ENCODE data around the gene PCNX4. TPM values are rescaled to one million over a fixed set of nuclear protein-coding genes. Genes with fewer than 3 reads are reported as not detected.
"Not testable (repeated sequence)": the region's sequence is repeated elsewhere in the genome, so short reads cannot be mapped to it uniquely, and the experiment has no call there.

The PCNX4 gene
- 29.2 TPM for total RNA-seq

DNA sequence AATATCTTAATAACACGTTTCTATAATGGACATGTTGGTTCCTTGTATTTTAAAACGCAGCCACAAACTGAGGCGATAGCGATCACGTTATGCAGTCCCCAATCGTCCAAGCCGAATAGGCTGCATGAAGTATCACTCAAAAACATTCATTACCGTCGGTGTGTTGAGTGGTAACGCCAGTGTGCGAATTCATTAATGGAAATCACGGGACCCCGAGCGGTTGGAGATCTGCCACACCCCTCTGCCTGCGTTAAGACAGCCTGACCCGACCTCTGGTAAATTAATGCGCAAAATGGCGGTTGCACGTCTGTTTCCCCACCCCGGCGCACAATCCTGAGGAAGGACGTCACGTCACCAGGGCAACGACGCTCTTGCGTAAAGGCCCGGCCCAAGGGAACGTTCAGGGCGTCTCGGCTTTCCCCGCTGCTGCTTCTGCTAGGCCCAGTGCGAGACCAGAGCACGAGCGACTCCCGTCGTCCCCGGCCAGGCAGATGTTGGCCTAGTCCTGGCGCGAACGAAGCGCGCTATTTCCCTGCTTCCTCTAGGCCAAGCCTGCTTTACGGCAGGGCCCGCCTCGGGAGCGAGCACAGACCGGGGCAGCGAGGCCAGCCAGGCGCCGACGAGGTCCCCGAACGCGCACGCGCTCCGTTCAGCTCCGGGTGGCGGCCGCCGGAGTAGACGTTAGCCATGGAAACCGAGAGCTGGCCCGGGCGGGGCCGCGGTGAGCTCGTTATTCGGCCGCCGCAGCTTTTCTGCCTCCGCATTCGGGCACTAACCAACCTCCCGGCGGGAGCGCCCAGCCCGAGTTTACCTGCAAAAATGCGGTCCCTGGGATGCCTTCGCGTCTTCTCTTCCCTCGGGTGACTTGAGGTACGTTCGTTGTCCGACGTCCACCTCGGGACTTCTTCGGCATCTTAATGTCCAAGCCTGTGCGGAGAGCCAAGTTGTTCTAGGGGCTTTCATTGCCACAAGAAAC lies at the start of gene PCNX4:
Gene PCNX4, plus strand, starts transcription at position 374 of the 976 bp plus-strand sequence. CDS start 15,716 bp downstream, outside the sequence.
- no peaks in the 10 kb centered on the region for H3K36me3 ChIP-seq (ENCODE audit: control insufficient read depth in 3 of 3, insufficient read depth in 3 of 3, low read length in 3 of 3)
- peak within 1 kb of the TSS; percentile 90 to 96 (median 94) for H3K9ac ChIP-seq (ENCODE audit: low read depth in 1 of 3, low read length in 3 of 3)
- peak within 1 kb of the TSS; percentile 99 for H3K27ac ChIP-seq (ENCODE audit: low read depth, low read length)
- peaks cover 24 to 33% (median 32%) of the 10 kb centered on the region in 3 donors for H3K4me1 ChIP-seq (ENCODE audit: control insufficient read depth in 3 of 3, insufficient read depth in 3 of 3, low read length in 3 of 3)
- H3K27me3 ChIP-seq (ENCODE audit: control insufficient read depth in 3 of 3, insufficient read depth in 3 of 3, low read length in 3 of 3) = no peaks in the 10 kb centered on the region
- H3K4me3 ChIP-seq (ENCODE audit: low read length in 3 of 3) = peak within 1 kb of the TSS; percentile 86 to 93 (median 93)
- no peaks in the 10 kb centered on the region for H3K9me3 ChIP-seq (ENCODE audit: control insufficient read depth in 3 of 3, low read length in 3 of 3)

DNA sequence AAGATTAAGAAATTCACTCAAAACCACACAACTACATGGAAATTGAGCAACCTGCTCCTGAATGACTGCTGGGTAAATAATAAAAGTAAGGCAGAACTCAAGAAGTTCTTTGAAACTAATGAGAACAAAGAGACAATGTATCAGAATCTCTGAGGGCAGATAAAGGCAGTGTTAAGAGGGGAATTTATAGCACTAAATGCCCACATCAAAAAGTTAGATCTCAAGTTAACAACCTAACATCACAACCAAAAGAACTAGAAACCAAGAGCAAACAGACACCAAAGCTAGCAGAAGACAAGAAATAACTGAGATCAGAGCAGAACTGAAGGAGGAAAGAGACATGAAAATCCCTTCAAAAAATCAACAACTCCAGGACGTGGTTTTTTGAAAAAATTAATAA lies 43.7 kb upstream of the PCNX4 start:
- not testable (repeated sequence) for H3K9me3 ChIP-seq (ENCODE audit: control insufficient read depth in 3 of 3, low read length in 3 of 3); H3K27ac ChIP-seq (ENCODE audit: low read depth, low read length); H3K4me3 ChIP-seq (ENCODE audit: low read length in 3 of 3); H3K36me3 ChIP-seq (ENCODE audit: control insufficient read depth in 3 of 3, insufficient read depth in 3 of 3, low read length in 3 of 3); H3K4me1 ChIP-seq (ENCODE audit: control insufficient read depth in 3 of 3, insufficient read depth in 3 of 3, low read length in 3 of 3); H3K9ac ChIP-seq (ENCODE audit: low read depth in 1 of 3, low read length in 3 of 3); H3K27me3 ChIP-seq (ENCODE audit: control insufficient read depth in 3 of 3, insufficient read depth in 3 of 3, low read length in 3 of 3)

DNA sequence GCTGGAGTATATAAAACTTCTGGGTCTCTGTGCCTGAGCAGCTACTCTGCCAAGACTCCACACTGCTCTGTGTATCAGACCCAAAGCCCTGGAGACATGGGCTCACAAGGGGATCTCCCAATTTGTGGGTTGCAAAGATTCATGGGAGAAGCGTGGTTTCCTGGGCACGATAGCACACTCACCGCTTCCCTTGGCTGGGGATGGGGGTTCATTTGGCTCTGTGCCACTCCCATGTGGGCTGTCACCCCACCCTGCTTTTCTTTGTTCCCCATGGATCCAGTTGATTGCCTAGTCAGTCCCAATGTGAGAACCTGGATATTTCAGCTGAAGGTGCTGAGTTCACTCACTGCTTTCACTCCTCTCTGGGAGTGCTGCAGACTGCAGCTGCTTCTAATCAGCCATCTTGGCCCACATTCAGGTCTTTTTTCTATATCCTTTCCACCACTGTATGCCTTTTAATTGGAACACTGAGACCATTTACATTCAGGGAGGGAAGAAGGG lies 40.0 kb upstream of the PCNX4 start:
- Histone ChIP-seq H3K9ac (ENCODE audit: low read depth in 1 of 3, low read length in 3 of 3) (no peak overlapping the region), H3K36me3 (ENCODE audit: control insufficient read depth in 3 of 3, insufficient read depth in 3 of 3, low read length in 3 of 3) (no peaks in the 10 kb centered on the region), H3K4me1 (ENCODE audit: control insufficient read depth in 3 of 3, insufficient read depth in 3 of 3, low read length in 3 of 3) (peaks cover 0 to 4% (median 0%) of the 10 kb centered on the region in 3 donors), H3K27ac (ENCODE audit: low read depth, low read length) (no peak overlapping the region), H3K4me3 (ENCODE audit: low read length in 3 of 3) (peak overlapping the region; percentile 7 to 46 (median 7)), H3K27me3 (ENCODE audit: control insufficient read depth in 3 of 3, insufficient read depth in 3 of 3, low read length in 3 of 3) (no peaks in the 10 kb centered on the region), H3K9me3 (ENCODE audit: control insufficient read depth in 3 of 3, low read length in 3 of 3) (no peaks in the 10 kb centered on the region)

DNA sequence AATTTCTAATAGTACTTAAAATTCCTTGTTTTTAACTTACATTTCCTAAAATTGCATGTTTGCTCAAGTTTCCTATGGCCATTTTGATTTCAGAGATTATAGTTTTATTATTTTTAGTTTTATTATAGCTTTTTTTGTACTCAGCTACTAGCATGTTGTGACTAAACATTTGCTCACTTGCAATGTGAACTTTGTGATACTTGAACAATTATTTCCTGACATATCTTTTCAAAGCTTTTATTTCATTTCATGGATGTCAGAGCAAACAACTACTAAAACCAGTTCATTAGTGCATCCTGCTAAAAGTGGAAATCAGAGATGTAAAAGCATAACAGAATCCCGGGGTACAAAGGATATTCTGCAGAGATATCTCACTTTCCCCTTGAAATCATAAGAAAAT lies 33.6 kb upstream of the PCNX4 start:
- Histone ChIP-seq H3K27me3 (ENCODE audit: control insufficient read depth in 3 of 3, insufficient read depth in 3 of 3, low read length in 3 of 3) (no peaks in the 10 kb centered on the region), H3K9ac (ENCODE audit: low read depth in 1 of 3, low read length in 3 of 3) (no peak overlapping the region), H3K36me3 (ENCODE audit: control insufficient read depth in 3 of 3, insufficient read depth in 3 of 3, low read length in 3 of 3) (no peaks in the 10 kb centered on the region), H3K9me3 (ENCODE audit: control insufficient read depth in 3 of 3, low read length in 3 of 3) (no peaks in the 10 kb centered on the region), H3K4me1 (ENCODE audit: control insufficient read depth in 3 of 3, insufficient read depth in 3 of 3, low read length in 3 of 3) (no peaks in the 10 kb centered on the region), H3K27ac (ENCODE audit: low read depth, low read length) (no peak overlapping the region), H3K4me3 (ENCODE audit: low read length in 3 of 3) (no peak overlapping the region)

DNA sequence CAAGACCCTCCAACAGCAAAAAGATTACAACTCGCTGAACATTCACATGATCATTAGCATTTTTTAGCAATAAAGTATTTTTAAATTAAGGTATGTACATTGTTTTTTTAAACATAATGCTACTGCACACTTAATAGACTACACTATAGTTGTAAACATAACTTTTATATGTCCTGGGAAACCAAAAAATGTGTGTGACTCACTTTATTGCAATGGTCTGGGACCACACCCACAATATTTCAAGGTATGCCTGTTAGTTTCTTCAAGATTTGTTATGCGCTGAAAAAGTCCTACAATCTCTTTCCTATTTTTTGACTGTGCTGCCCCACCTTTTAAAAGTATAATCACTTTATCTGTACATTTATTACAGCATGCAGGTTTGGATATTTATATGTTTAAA lies 30.4 kb upstream of the PCNX4 start:
- Histone ChIP-seq H3K9ac (ENCODE audit: low read depth in 1 of 3, low read length in 3 of 3) (no peak overlapping the region), H3K4me1 (ENCODE audit: control insufficient read depth in 3 of 3, insufficient read depth in 3 of 3, low read length in 3 of 3) (no peaks in the 10 kb centered on the region), H3K4me3 (ENCODE audit: low read length in 3 of 3) (no peak overlapping the region), H3K27me3 (ENCODE audit: control insufficient read depth in 3 of 3, insufficient read depth in 3 of 3, low read length in 3 of 3) (no peaks in the 10 kb centered on the region), H3K36me3 (ENCODE audit: control insufficient read depth in 3 of 3, insufficient read depth in 3 of 3, low read length in 3 of 3) (no peaks in the 10 kb centered on the region), H3K27ac (ENCODE audit: low read depth, low read length) (no peak overlapping the region), H3K9me3 (ENCODE audit: control insufficient read depth in 3 of 3, low read length in 3 of 3) (no peaks in the 10 kb centered on the region)

DNA sequence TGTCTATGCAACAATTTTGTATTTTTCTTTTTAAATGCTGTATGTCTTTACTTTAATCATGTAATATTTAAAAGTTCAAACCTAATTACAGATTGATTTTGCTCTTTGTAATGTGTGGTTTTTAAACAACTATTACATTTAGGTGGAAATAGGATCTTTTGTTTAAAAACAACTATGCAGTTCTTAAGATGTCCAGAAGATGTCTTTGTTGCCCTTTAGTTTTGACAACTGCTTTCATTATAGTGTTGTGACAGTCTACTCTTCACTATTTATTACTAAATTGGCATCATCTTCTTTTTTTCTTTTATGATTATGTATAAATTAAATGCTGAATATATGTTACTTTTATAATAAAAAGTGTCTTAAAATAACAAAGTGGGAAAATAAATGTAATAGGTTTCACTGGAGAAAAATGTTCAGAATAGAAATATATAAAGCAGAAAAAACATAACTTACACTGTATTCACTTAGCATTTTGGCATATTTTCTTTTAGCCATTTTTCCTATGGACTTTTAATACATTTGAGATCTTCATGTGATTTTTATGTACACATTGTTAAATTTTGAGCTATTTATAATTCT lies 27.1 kb upstream of the PCNX4 start:
- H3K4me1 ChIP-seq (ENCODE audit: control insufficient read depth in 3 of 3, insufficient read depth in 3 of 3, low read length in 3 of 3) = no peaks in the 10 kb centered on the region
- no peak overlapping the region for H3K4me3 ChIP-seq (ENCODE audit: low read length in 3 of 3)
- H3K27ac ChIP-seq (ENCODE audit: low read depth, low read length) = no peak overlapping the region

DNA sequence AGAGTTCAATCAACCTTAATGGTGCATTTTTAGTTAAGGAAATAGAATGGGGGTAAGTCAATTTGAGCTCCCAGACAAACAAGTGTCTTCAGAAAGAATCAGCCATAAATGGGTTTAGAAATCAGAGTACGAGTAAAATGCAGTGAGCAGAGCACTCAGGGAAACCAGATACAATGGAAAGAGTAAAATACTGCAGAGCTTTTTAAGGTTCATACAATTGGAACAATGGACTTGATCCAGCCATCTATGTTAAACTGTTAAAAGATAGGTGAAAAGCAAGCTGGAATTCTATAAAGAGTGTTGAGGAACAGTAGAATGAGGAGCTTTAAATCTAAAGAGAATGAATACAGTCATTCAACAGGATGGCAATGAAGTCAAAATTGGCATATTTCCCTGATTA lies 23.8 kb upstream of the PCNX4 start:
- Histone ChIP-seq H3K9me3 (ENCODE audit: control insufficient read depth in 3 of 3, low read length in 3 of 3) (no peaks in the 10 kb centered on the region), H3K9ac (ENCODE audit: low read depth in 1 of 3, low read length in 3 of 3) (no peak overlapping the region), H3K4me1 (ENCODE audit: control insufficient read depth in 3 of 3, insufficient read depth in 3 of 3, low read length in 3 of 3) (no peaks in the 10 kb centered on the region), H3K4me3 (ENCODE audit: low read length in 3 of 3) (no peak overlapping the region), H3K27ac (ENCODE audit: low read depth, low read length) (no peak overlapping the region), H3K36me3 (ENCODE audit: control insufficient read depth in 3 of 3, insufficient read depth in 3 of 3, low read length in 3 of 3) (no peaks in the 10 kb centered on the region), H3K27me3 (ENCODE audit: control insufficient read depth in 3 of 3, insufficient read depth in 3 of 3, low read length in 3 of 3) (no peaks in the 10 kb centered on the region)

More for the DNA sequence above, 27.1 kb upstream of the PCNX4 start:
- Histone ChIP-seq H3K27me3 (ENCODE audit: control insufficient read depth in 3 of 3, insufficient read depth in 3 of 3, low read length in 3 of 3) (no peaks in the 10 kb centered on the region), H3K9ac (ENCODE audit: low read depth in 1 of 3, low read length in 3 of 3) (no peak overlapping the region), H3K9me3 (ENCODE audit: control insufficient read depth in 3 of 3, low read length in 3 of 3) (no peaks in the 10 kb centered on the region), H3K36me3 (ENCODE audit: control insufficient read depth in 3 of 3, insufficient read depth in 3 of 3, low read length in 3 of 3) (no peaks in the 10 kb centered on the region)

DNA sequence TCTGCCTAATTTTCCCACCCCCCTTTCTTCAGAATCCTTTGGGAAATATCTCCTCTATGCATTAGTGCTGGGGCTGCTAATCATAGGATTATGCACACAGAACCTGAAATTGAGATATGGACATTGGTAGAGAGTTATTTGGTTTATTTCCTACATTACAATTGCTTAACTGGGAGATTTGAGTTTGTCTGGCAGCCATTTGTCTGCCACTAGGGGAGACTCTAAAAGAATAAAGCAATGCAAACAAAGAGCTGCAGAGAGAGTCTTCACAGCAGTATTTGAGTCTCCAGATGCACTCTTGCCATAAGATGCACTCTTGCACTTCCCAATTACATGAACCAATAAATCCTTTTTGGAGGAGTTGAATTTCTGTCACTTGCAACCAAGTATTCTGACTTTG lies 12.0 kb upstream of the PCNX4 start:
- Histone ChIP-seq H3K9ac (ENCODE audit: low read depth in 1 of 3, low read length in 3 of 3) (no peak overlapping the region), H3K4me3 (ENCODE audit: low read length in 3 of 3) (no peak overlapping the region), H3K27ac (ENCODE audit: low read depth, low read length) (no peak overlapping the region), H3K9me3 (ENCODE audit: control insufficient read depth in 3 of 3, low read length in 3 of 3) (no peaks in the 10 kb centered on the region), H3K36me3 (ENCODE audit: control insufficient read depth in 3 of 3, insufficient read depth in 3 of 3, low read length in 3 of 3) (no peaks in the 10 kb centered on the region), H3K4me1 (ENCODE audit: control insufficient read depth in 3 of 3, insufficient read depth in 3 of 3, low read length in 3 of 3) (no peaks in the 10 kb centered on the region), H3K27me3 (ENCODE audit: control insufficient read depth in 3 of 3, insufficient read depth in 3 of 3, low read length in 3 of 3) (no peaks in the 10 kb centered on the region)

DNA sequence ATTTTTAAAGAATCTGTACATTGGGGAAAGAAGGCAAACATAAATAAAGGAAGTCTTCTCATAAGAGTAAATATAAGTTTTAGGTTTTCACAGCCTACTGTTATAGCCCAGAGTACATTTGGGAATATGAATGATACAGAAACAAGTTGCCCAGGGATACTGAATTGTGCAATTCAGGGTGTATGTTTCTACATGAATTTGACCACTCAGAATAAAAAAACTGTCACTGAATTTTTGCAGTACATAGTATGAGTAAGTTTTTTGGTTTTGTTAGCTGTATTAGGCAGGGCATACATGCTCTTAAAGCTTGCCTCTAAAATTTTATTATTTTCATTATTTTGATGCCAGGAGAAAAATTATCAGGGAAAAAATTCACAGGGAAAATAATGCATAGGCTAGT lies 6.6 kb upstream of the PCNX4 start:
- H3K27ac ChIP-seq (ENCODE audit: low read depth, low read length) = no peak overlapping the region
- no peak overlapping the region for H3K9ac ChIP-seq (ENCODE audit: low read depth in 1 of 3, low read length in 3 of 3)
- no peaks in the 10 kb centered on the region for H3K9me3 ChIP-seq (ENCODE audit: control insufficient read depth in 3 of 3, low read length in 3 of 3)
- H3K4me3 ChIP-seq (ENCODE audit: low read length in 3 of 3) = no peak overlapping the region
- H3K4me1 ChIP-seq (ENCODE audit: control insufficient read depth in 3 of 3, insufficient read depth in 3 of 3, low read length in 3 of 3) = no peaks in the 10 kb centered on the region
- no peaks in the 10 kb centered on the region for H3K36me3 ChIP-seq (ENCODE audit: control insufficient read depth in 3 of 3, insufficient read depth in 3 of 3, low read length in 3 of 3)
- no peaks in the 10 kb centered on the region for H3K27me3 ChIP-seq (ENCODE audit: control insufficient read depth in 3 of 3, insufficient read depth in 3 of 3, low read length in 3 of 3)

DNA sequence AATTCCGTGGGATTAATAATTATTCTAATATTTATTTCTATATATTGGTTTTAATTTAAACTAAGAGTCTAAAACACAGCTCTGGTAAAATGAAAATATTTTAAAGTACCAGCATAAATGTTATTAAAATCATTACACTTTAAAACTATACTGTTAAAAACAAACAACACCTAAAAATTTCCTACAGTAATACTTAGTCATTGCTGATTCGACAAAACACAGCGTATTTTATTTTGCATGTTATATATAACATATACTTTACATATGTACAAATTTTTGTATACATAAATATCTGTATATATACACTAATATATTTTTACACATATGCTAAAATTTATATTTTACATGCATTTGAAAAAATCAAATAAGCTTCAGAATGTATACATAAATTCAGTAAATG lies 6.0 kb upstream of the PCNX4 start:
- Histone ChIP-seq H3K4me1 (ENCODE audit: control insufficient read depth in 3 of 3, insufficient read depth in 3 of 3, low read length in 3 of 3) (peaks cover 0 to 5% (median 0%) of the 10 kb centered on the region in 3 donors), H3K36me3 (ENCODE audit: control insufficient read depth in 3 of 3, insufficient read depth in 3 of 3, low read length in 3 of 3) (no peaks in the 10 kb centered on the region), H3K27ac (ENCODE audit: low read depth, low read length) (no peak overlapping the region), H3K4me3 (ENCODE audit: low read length in 3 of 3) (no peak overlapping the region), H3K27me3 (ENCODE audit: control insufficient read depth in 3 of 3, insufficient read depth in 3 of 3, low read length in 3 of 3) (no peaks in the 10 kb centered on the region), H3K9me3 (ENCODE audit: control insufficient read depth in 3 of 3, low read length in 3 of 3) (no peaks in the 10 kb centered on the region), H3K9ac (ENCODE audit: low read depth in 1 of 3, low read length in 3 of 3) (no peak overlapping the region)
